Measurements from ENCODE around the gene MTHFR. TPM values are rescaled to one million over a fixed set of nuclear protein-coding genes. Genes with fewer than 3 reads are reported as not detected.
A peak's percentile ranks its signal among the peaks of the same experiment; 100 is the strongest.

Gene MTHFR
- polyA plus RNA-seq, 6 donors from 2014 or later: 8.8 to 26.8 (median 18.9) TPM

DNA sequence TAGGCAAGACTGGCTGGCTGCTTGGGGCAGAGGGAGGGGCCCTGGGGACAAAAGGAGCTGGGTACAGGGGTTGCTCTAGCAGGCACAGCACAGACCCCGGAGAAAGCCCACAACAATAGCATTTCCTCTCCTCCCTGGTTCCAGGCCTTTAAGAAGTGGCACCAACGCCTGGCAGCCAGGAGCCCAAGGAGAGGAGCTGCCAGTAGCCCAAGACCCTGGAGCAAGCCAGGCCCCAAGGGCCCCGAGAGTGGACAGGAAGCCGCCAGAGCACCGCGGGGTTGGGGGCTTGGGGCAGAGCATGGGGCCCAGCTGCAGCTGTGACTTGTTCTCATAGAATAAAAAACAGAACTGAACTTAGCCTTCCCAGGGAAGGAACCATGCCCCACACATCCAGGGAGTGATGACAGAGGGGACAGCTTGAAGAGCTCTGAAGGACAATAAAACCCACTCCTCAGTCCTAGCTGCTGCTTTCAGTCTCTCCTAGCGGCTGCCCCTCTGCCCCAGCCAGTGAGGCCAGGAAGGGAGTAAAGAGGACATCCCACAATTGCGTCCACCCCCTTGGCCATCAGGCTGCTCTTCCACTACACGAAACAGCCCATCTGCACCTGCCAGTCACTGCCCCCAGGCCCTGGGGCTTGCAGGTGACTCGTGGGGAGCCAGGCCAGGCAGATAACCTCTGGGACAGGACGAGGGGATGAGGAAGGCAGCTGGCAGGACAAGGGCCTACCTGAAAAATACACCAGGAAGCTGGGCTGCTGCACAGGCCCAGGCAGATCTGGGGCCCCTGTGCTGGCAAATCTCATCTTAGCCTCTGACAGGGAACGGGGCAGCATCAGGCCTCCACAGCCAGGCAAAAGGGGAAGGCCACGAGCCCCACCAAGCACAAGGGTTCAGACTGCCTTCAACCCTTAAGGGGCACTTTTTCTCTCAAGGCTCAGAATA is 16.4 kb downstream of the MTHFR start:
- peaks cover 5 to 18% of the 10 kb centered on the region in 2 donors for H3K36me3 Mint-ChIP-seq
- peak overlapping the region in 5 of 6 donors; percentile 34 to 95 (median 57) for H3K27ac Mint-ChIP-seq
- no peak for DNase-seq
- H3K9me3 Mint-ChIP-seq: no peaks in the 10 kb centered on the region
- H3K27me3 Mint-ChIP-seq: no peaks in the 10 kb centered on the region
- peaks cover 16 to 28% (median 26%) of the 10 kb centered on the region in 3 donors for H3K4me1 Mint-ChIP-seq
- H3K4me3 Mint-ChIP-seq: no peak overlapping the region
- no peak for ATAC-seq (ENCODE audit: low read depth in 2 of 2)

DNA sequence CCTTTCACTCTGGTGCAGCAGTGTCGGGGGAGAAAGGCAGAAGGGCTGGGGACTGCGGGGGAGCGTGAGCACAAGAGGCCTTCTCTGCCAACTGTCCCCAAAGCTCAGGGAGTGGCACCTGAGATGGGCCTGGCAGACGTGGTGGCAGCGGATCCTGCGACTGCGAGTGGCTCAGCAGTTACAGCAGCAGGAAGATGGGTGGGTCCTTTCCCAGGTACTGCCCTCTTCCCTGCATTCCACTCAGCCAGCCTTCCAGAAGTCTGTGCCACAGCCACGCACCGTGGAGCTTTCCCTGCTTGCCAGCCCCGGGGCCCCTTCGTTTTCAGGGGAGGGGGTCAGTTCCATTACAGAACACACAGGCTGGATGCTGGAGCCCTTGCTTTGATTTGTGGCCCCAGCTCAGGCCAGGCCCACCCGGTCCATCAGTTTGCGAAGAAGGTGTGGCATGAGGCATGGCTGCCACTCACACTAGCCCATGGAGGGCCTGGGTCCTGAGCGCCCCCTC is 17.2 kb downstream of the MTHFR start:
- peak overlapping the region in 3 of 6 donors; percentile 12 to 75 (median 47) for H3K27ac Mint-ChIP-seq
- ATAC-seq (ENCODE audit: low read depth in 2 of 2) (no peak), DNase-seq (no peak)
- peaks cover 5 to 18% of the 10 kb centered on the region in 2 donors for H3K36me3 Mint-ChIP-seq
- no peaks in the 10 kb centered on the region for H3K9me3 Mint-ChIP-seq
- no peaks in the 10 kb centered on the region for H3K27me3 Mint-ChIP-seq
- no peak overlapping the region for H3K4me3 Mint-ChIP-seq
- H3K4me1 Mint-ChIP-seq: peaks cover 16 to 28% (median 26%) of the 10 kb centered on the region in 3 donors

DNA sequence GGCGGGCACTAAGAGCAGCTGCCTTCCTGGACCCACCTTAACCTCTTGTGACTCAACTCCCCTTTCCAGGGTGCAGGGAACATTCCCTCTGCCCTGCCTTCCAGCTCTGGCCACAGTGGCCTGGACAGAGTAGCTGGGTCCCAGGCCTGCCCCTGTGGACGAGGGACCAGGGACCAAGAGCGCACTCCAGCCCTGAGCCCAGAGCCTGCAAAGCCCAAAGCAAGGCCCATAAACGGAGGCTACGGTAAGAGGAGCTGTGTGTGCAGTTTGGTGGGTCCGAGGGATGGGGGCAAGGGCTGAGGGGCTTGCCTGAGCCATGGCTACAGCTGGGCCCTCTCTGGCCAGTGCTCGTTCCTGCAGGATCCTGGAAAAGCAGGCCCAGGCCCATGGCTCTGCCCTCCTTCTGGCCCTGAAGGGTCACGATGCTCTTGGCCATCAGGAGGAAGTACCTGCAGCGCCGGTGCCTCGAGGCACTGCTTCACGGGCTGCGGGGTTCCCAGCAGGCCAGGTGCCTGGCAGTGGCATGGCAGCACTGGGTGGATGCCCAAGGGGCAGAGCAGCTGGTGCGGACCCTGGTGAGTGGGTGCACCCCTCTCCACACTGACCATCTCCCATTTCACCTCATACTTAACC is 17.8 kb downstream of the MTHFR start:
- Mint-ChIP-seq H3K27me3 (no peaks in the 10 kb centered on the region), H3K36me3 (peaks cover 5 to 18% of the 10 kb centered on the region in 2 donors), H3K4me1 (peaks cover 16 to 28% (median 26%) of the 10 kb centered on the region in 3 donors), H3K4me3 (no peak overlapping the region), H3K27ac (peak overlapping the region in 4 of 6 donors; percentile 12 to 86 (median 61)), H3K9me3 (no peaks in the 10 kb centered on the region)
- ATAC-seq (ENCODE audit: low read depth in 2 of 2): no peak
- DNase-seq: no peak

DNA sequence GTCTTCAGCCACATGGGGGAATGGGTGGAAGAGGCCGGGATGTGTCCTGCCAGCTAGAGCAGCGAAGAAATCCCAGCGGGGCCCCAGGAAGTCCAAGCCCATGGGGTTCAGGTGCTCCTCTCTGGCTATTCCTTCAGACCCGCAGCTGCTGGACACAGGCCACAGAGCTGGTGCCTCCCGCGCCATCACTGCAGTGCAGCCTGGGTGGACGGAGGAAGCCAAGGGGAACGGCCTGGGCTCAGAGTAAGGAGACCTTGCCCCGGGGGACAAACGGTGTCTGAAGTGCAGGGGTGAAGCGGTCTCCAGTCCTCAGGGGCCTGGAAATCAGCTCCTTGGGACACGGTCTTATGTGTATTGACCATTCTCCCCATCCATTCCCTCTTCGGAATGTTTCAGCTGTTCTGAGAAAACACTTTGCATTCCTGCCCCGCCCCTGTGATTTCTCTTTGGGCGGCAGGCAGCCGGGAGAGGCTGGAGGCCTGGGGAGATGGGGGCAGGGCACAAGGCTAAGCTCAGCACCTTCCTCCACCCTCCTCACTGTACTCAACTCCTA is 18.4 kb downstream of the MTHFR start:
- Mint-ChIP-seq H3K9me3 (no peaks in the 10 kb centered on the region), H3K27ac (peak overlapping the region in 2 of 6 donors; percentile 75 to 86), H3K36me3 (peaks cover 5 to 18% of the 10 kb centered on the region in 2 donors), H3K27me3 (no peaks in the 10 kb centered on the region), H3K4me3 (no peak overlapping the region), H3K4me1 (peaks cover 16 to 28% (median 26%) of the 10 kb centered on the region in 3 donors)
- DNase-seq (no peak), ATAC-seq (ENCODE audit: low read depth in 2 of 2) (no peak)

DNA sequence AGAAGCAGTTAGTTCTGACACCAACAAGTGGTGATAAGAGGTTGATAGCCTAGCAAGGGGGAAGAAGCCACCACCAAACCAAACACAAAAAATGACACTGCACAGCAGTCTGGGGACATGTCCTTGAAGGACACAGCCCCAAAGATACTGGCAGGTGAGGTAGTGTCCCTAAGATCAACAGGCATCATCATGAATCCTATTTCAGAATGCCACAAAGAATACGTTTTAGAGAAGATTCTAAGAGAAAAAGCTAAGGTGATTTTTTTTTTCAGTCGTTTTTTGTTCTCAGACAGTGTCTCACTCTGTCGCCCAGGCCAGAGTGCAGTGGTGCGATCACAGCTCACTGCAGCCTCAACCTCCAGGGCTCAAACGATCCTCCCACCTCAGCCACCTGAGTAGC is 19.6 kb downstream of the MTHFR start:
- no peaks in the 10 kb centered on the region for H3K9me3 Mint-ChIP-seq
- peaks cover 5 to 8% of the 10 kb centered on the region in 2 donors for H3K36me3 Mint-ChIP-seq
- H3K27ac Mint-ChIP-seq: peak overlapping the region; percentile 24 to 80 (median 66)
- H3K27me3 Mint-ChIP-seq: no peaks in the 10 kb centered on the region
- peaks cover 5 to 26% (median 26%) of the 10 kb centered on the region in 3 donors for H3K4me1 Mint-ChIP-seq
- no peak for ATAC-seq (ENCODE audit: low read depth in 2 of 2)
- DNase-seq: no peak
- H3K4me3 Mint-ChIP-seq: peak overlapping the region in 4 of 8 donors; percentile 1 to 80 (median 63)

DNA sequence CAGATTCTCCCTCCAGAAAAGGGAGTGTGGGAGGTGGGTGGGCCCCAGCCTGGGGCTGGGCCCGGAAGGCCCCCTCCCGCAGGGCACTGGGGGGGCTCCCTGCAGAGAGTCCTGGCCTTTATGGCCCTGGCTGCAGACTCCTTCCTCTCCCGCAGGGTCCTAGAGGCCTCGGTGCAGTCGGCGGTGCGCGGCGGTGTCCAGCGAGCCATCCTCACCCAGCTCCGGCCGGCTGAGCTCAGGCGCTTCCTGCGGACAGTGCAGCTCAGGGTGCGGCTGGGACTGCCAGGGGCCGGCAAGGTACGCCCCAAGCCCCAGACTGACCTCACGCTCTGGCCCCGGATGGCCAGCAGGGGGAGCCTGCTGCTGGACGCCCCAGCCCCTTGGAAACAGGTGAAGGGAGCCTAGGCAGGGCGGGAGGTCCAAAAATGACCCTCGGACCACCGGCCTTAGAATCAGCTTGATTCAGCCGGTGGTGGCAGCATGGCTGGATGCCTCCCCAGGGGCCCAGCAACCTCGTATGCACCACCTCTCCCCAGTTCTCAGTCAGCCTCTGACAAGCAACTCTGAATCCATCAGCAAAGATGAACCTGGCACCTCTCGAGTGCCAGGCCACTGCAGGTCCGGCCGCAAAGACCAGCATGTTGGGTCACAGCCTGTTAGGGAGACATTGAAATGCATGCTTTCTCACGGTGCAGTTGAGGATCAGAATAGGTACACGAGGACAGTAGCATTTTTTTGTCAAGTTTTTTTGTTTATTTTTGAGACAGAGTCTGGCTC is 20.6 kb downstream of the MTHFR start:
- peak overlapping the region in 7 of 8 donors; percentile 55 to 80 (median 63) for H3K4me3 Mint-ChIP-seq
- H3K27me3 Mint-ChIP-seq: no peaks in the 10 kb centered on the region
- DNase-seq (peak; percentile 45), ATAC-seq (ENCODE audit: low read depth in 2 of 2) (peak; percentile 73 to 76)
- H3K4me1 Mint-ChIP-seq: peaks cover 7 to 26% (median 22%) of the 10 kb centered on the region in 3 donors
- no peaks in the 10 kb centered on the region for H3K36me3 Mint-ChIP-seq
- peak overlapping the region in 3 of 6 donors; percentile 43 to 60 (median 49) for H3K27ac Mint-ChIP-seq
- H3K9me3 Mint-ChIP-seq: no peaks in the 10 kb centered on the region

DNA sequence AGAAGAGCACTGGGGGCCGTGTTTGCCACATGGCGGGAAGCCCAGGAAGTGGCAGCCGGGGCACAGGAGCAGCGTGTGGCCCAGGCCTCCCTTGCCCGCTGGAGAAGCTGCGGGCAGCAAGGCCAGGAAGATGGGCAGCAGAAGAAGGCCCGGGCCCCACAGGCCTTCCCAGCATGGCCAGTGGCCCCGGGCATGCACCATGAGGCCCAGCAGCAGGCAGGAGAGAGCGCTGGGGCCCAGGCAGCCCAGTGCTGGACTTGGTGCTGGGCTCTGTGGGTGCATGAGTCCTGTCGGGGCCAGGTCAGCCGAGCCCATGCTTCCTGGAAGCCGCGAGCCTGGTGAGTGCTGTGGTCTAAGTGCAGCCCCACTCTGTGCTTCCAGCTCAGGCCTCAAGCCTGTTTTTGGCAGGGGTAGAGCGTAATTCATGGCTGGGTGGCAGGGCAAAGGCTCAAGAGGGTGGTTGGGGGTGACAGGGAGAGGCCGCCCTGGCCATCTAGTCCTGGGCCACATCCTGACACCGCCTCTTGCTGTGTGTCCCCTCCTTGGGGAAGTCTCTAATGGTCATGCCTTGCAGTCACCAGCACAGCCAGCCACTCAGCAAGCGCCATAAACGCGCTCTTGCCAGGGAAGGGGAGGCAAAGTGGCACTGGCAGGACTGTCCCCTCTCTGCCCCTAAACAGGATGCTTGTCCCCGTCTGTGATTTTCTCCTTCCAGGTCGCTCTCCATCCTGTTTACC is 21.3 kb downstream of the MTHFR start:
- DNase-seq (no peak), ATAC-seq (ENCODE audit: low read depth in 2 of 2) (no peak)
- Mint-ChIP-seq H3K36me3 (no peaks in the 10 kb centered on the region), H3K27ac (no peak overlapping the region), H3K4me3 (peak overlapping the region in 5 of 8 donors; percentile 24 to 76 (median 61)), H3K4me1 (peaks cover 7 to 26% (median 22%) of the 10 kb centered on the region in 3 donors), H3K27me3 (peaks cover 0 to 2% (median 0%) of the 10 kb centered on the region in 3 donors), H3K9me3 (no peaks in the 10 kb centered on the region)

DNA sequence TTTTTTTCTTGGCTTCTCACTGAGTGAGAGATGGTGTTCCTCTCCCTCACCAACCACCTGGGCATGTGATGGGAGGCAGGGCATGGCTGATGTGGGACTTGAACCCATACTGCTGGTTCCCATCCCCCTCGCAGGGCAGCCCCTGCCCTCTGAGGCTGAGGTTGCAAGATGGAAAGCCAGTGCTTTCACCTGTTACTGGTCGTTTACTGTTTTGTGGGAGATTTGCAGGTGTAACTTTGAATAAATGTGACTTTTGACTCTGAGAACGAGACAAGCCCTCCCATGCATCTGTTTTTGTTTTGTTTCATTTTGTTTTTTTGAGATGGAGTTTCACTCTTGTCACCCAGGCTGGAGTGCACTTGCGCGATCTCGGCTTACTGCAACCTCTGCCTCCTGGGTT is 22.2 kb downstream of the MTHFR start:
- Mint-ChIP-seq H3K9me3 (no peaks in the 10 kb centered on the region), H3K27ac (no peak overlapping the region), H3K4me3 (no peak overlapping the region)

DNA sequence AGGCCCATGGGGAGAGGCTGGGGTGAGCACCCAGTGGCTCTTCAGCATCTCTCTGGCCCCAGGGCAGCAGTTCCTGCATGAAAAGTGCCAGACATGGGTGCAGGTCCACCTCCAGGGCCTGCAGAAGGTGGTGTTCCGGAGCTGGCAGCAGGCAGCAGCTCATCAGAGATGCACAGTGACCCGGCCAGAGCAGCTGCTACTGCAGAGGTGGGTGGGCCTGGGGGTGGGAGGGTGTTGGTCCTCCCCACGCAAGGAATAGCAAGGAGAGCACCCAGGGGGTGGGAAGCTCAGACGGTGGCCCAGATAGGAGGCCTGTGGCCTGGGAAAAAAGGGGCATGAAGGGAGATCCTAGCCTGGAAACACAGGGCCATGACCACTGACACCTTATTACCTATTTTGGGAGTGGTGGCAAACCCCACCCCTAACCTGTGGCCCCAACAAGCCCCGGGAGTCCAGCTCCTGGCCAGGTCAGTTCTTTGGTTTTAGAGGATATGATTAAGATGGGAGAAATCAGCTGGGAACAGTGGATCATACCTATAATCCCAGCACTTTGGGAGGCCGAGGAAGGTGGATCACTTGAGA is 23.5 kb downstream of the MTHFR start:
- Mint-ChIP-seq H3K27me3 (peaks cover 0 to 8% (median 0%) of the 10 kb centered on the region in 3 donors), H3K4me3 (no peak overlapping the region), H3K27ac (no peak overlapping the region), H3K9me3 (no peaks in the 10 kb centered on the region), H3K4me1 (peaks cover 7 to 22% (median 19%) of the 10 kb centered on the region in 3 donors), H3K36me3 (no peaks in the 10 kb centered on the region)
- ATAC-seq (ENCODE audit: low read depth in 2 of 2) (no peak), DNase-seq (no peak)

More for the DNA sequence above, 22.2 kb downstream of the MTHFR start:
- ATAC-seq (ENCODE audit: low read depth in 2 of 2) (no peak), DNase-seq (no peak)
- Mint-ChIP-seq H3K27me3 (peaks cover 0 to 8% (median 0%) of the 10 kb centered on the region in 3 donors), H3K4me1 (peaks cover 7 to 26% (median 22%) of the 10 kb centered on the region in 3 donors), H3K36me3 (no peaks in the 10 kb centered on the region)

DNA sequence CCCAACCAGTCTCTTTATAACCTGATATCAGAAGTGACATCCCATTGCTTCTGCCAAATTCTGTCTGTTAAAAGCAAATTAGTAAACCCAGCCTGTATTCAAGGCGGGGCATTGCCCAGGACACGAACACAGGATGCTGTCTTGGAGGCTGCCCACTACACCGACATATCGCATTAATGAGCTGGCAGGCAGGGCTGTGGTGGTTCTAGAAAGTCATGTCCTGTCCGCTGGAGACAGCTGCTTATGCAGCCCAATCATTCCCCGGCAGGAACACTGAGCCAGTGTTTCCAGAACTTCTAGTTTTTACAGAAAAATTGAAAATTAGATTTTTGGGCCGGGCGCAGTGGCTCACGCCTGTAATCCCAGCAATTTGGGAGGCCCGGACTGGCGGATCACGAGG is 24.5 kb downstream of the MTHFR start:
- Mint-ChIP-seq H3K36me3 (no peaks in the 10 kb centered on the region), H3K4me1 (peaks cover 7 to 16% (median 14%) of the 10 kb centered on the region in 3 donors), H3K4me3 (no peak overlapping the region), H3K27ac (no peak overlapping the region), H3K9me3 (no peaks in the 10 kb centered on the region), H3K27me3 (peaks cover 0 to 8% (median 0%) of the 10 kb centered on the region in 3 donors)
- ATAC-seq (ENCODE audit: low read depth in 2 of 2) (no peak), DNase-seq (no peak)

DNA sequence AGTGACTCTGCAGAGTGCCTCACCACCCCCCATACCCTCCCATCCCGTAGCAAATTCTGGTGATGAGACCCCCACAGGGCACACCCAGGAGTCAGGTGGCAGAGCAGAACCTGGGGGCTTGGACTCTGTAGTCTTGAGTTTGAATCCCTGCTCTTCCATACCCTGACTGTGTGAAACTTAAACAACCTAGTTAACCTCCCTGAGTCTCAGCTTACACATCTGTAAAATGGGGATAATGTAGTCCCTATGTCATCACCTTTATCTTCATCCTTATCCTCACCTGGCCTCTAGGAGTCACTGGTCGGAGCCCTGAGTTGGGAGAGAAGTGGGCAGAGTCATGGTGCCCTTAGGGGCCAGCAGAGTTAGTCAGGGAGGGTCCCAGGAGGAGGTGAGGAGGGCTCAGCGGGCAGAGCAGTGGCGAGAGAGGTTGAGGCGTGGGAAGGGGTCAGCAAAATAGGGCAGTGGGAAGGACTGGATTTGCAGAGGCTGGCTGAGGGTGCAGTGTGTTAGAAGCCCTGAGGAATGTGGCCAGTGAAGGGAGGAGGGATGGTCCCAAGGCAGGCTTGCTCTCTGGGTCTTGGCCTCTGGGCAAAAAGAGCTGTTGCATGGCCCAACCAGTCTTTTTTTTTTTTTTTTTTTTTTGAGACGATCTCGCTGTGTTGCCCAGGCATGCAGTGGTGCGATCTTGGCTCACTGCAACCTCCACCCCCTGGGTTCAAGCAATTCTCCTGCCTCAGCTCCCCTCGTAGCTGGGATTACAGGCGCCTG is 25.2 kb downstream of the MTHFR start:
- peak overlapping the region in 2 of 6 donors; percentile 17 to 38 for H3K27ac Mint-ChIP-seq
- peak overlapping the region in 1 of 8 donors; percentile 46 for H3K4me3 Mint-ChIP-seq
- H3K36me3 Mint-ChIP-seq: no peaks in the 10 kb centered on the region
- peaks cover 6 to 8% (median 7%) of the 10 kb centered on the region in 3 donors for H3K4me1 Mint-ChIP-seq
- ATAC-seq (ENCODE audit: low read depth in 2 of 2): no peak
- H3K9me3 Mint-ChIP-seq: no peaks in the 10 kb centered on the region
- H3K27me3 Mint-ChIP-seq: peaks cover 0 to 8% (median 0%) of the 10 kb centered on the region in 3 donors
- DNase-seq: no peak
